ENCODE measurements around the gene NBPF6.
"Not testable (repeated sequence)": the region's sequence is repeated elsewhere in the genome, so short reads cannot be mapped to it uniquely, and the experiment has no call there.

NBPF6 gene

GRCh38 chr1:108474516-108474915 is 24.4 kb downstream of the NBPF6 start:
- not testable (repeated sequence) for H3K4me1 Mint-ChIP-seq; H3K27me3 Mint-ChIP-seq (ENCODE audit: low read depth)

GRCh38 chr1:108478429-108479015 is 28.4 kb downstream of the NBPF6 start:
- Mint-ChIP-seq H3K36me3 (ENCODE audit: low read depth) (no peaks in the 10 kb centered on the region), H3K27me3 (ENCODE audit: low read depth) (no peaks in the 10 kb centered on the region), H3K27ac (no peak overlapping the region), H3K9me3 (peaks cover 29% of the 10 kb centered on the region), H3K4me1 (no peaks in the 10 kb centered on the region), H3K4me3 (no peak overlapping the region)
- TF ChIP-seq CTCF (IDR thresholded peaks at IDR 0.05; ENCODE audit: unreplicated experiment in 3 of 3), result no peak

More at GRCh38 chr1:108474516-108474915, 24.4 kb downstream of the NBPF6 start:
- H3K27ac Mint-ChIP-seq; H3K4me3 Mint-ChIP-seq; H3K36me3 Mint-ChIP-seq (ENCODE audit: low read depth): not testable (repeated sequence)
- H3K9me3 Mint-ChIP-seq, result peaks cover 16% of the 10 kb centered on the region

GRCh38 chr1:108482708-108483107 is 32.6 kb downstream of the NBPF6 start:
- H3K27me3 Mint-ChIP-seq (ENCODE audit: low read depth), result no peaks in the 10 kb centered on the region
- no peaks in the 10 kb centered on the region for H3K4me1 Mint-ChIP-seq
- no peak for TF ChIP-seq CTCF (IDR thresholded peaks at IDR 0.05; ENCODE audit: unreplicated experiment in 3 of 3)
- H3K9me3 Mint-ChIP-seq, result peaks cover 34% of the 10 kb centered on the region
- H3K36me3 Mint-ChIP-seq (ENCODE audit: low read depth), result peaks cover 3% of the 10 kb centered on the region
- H3K4me3 Mint-ChIP-seq, result no peak overlapping the region
- no peak overlapping the region for H3K27ac Mint-ChIP-seq

GRCh38 chr1:108485990-108486389 is 35.8 kb downstream of the NBPF6 start:
- H3K9me3 Mint-ChIP-seq, result peaks cover 20% of the 10 kb centered on the region
- H3K4me1 Mint-ChIP-seq; H3K4me3 Mint-ChIP-seq; H3K36me3 Mint-ChIP-seq (ENCODE audit: low read depth); H3K27ac Mint-ChIP-seq; H3K27me3 Mint-ChIP-seq (ENCODE audit: low read depth): not testable (repeated sequence)

- not testable (repeated sequence) for H3K4me1 Mint-ChIP-seq; H3K36me3 Mint-ChIP-seq (ENCODE audit: low read depth); H3K27ac Mint-ChIP-seq; H3K4me3 Mint-ChIP-seq; H3K27me3 Mint-ChIP-seq (ENCODE audit: low read depth)
- H3K9me3 Mint-ChIP-seq, result peaks cover 17% of the 10 kb centered on the region
Observed at GRCh38 chr1:108486707-108487106, 36.6 kb downstream of the NBPF6 start.

GRCh38 chr1:108495008-108495407 is 44.9 kb downstream of the NBPF6 start:
- H3K27me3 Mint-ChIP-seq (ENCODE audit: low read depth); H3K4me3 Mint-ChIP-seq; H3K27ac Mint-ChIP-seq; H3K36me3 Mint-ChIP-seq (ENCODE audit: low read depth); H3K9me3 Mint-ChIP-seq; H3K4me1 Mint-ChIP-seq: not testable (repeated sequence)

- H3K9me3 Mint-ChIP-seq; H3K4me1 Mint-ChIP-seq; H3K27me3 Mint-ChIP-seq (ENCODE audit: low read depth); H3K36me3 Mint-ChIP-seq (ENCODE audit: low read depth); H3K4me3 Mint-ChIP-seq; H3K27ac Mint-ChIP-seq: not testable (repeated sequence)
Observed at GRCh38 chr1:108496856-108497255, 46.7 kb downstream of the NBPF6 start.

GRCh38 chr1:108502138-108502537 is 52.0 kb downstream of the NBPF6 start:
- TF ChIP-seq CTCF (IDR thresholded peaks at IDR 0.05; ENCODE audit: unreplicated experiment in 3 of 3), result no peak
- Mint-ChIP-seq H3K27ac (no peak overlapping the region), H3K4me1 (peaks cover 10% of the 10 kb centered on the region), H3K27me3 (ENCODE audit: low read depth) (no peaks in the 10 kb centered on the region), H3K36me3 (ENCODE audit: low read depth) (no peaks in the 10 kb centered on the region), H3K4me3 (no peak overlapping the region), H3K9me3 (no peaks in the 10 kb centered on the region)

- Mint-ChIP-seq H3K4me1 (peaks cover 10% of the 10 kb centered on the region), H3K36me3 (ENCODE audit: low read depth) (no peaks in the 10 kb centered on the region), H3K4me3 (no peak overlapping the region), H3K27me3 (ENCODE audit: low read depth) (no peaks in the 10 kb centered on the region), H3K9me3 (no peaks in the 10 kb centered on the region), H3K27ac (no peak overlapping the region)
- TF ChIP-seq CTCF (IDR thresholded peaks at IDR 0.05; ENCODE audit: unreplicated experiment in 3 of 3), result no peak
Observed at GRCh38 chr1:108502624-108503023, 52.5 kb downstream of the NBPF6 start.

All from nephron (organoid).